ENCODE measurements around the gene JKAMP. TPM values are rescaled to one million over a fixed set of nuclear protein-coding genes. Genes with fewer than 3 reads are reported as not detected.

JKAMP gene
- total and polyA plus RNA-seq, 2 donors (not counting 3 experiments of a cell fraction or from before 2014, with no cell fraction given): 30.8 to 160 TPM

GRCh38 chr14:59520224-59520623, 35.9 kb downstream of the JKAMP start:
- intact Hi-C loops (cut with micrococcal nuclease): no loop called here

DNA sequence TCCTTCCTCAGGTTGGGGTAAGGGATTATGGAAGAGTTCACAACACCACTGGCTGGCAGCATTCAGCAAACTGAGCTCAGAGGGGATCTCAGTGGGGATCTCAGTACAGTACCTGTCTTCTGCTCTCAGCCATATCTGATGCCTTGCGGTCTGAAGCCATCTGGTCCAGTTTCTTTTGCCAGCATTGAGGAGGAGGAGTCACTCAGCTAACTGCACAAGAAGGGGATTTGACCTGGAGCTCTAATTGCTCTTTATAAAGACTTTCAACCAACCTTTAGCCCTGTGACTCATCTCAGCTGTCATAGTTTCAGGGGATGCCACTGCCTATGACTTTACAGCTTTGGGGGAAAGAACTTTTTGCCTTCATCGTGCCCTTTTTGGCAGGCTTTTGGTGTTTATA, 44.9 kb downstream of the JKAMP start:
- FAIRE-seq: no peak
- BruUV-seq (replicated peaks): no TSS peak

More at GRCh38 chr14:59520224-59520623, 35.9 kb downstream of the JKAMP start:
- Histone ChIP-seq H3K36me3 (ENCODE audit: control insufficient read depth in 2 of 2, extremely low read depth in 1 of 2, insufficient read depth in 2 of 2, low read length in 2 of 2) (no peaks in the 10 kb centered on the region), H3K9me3 (replicated peaks; ENCODE audit: control insufficient read depth, insufficient read depth, low read length) (no peaks in the 10 kb centered on the region), H3K9ac (replicated peaks; ENCODE audit: extremely low read depth, insufficient read depth, low read length) (no peak overlapping the region), H4K20me1 (replicated peaks; ENCODE audit: control insufficient read depth, extremely low read depth, insufficient read depth, low read length) (no peaks in the 10 kb centered on the region), H2AFZ (ENCODE audit: low read depth, low read length) (no peak overlapping the region), H3K27ac (ENCODE audit: insufficient read depth, low read depth, low read length) (no peak overlapping the region), H3K27me3 (ENCODE audit: control insufficient read depth in 2 of 2, insufficient read depth in 2 of 2, low read length in 2 of 2) (peaks cover 0 to 6% of the 10 kb centered on the region in 2 experiments), H3K79me2 (ENCODE audit: control insufficient read depth, insufficient read depth, low read length) (no peaks in the 10 kb centered on the region), H3K9me1 (replicated peaks; ENCODE audit: control insufficient read depth, extremely low read depth, insufficient read depth, low read length) (no peaks in the 10 kb centered on the region), H3K4me1 (ENCODE audit: control insufficient read depth, extremely low read depth, insufficient read depth, low read length) (no peaks in the 10 kb centered on the region), H3K4me3 (replicated peaks in 1 of 3; ENCODE audit: insufficient read depth in 1 of 3, low read depth in 1 of 3, low read length in 3 of 3) (no peak overlapping the region), H3K4me2 (ENCODE audit: insufficient read depth, low read length) (no peak overlapping the region)
- DNase-seq (ENCODE audit: low read depth, low spot score) (no peak), FAIRE-seq (no peak)
- no peak for TF ChIP-seq POLR2AphosphoS5 (IDR thresholded peaks at IDR 0.05; ENCODE audit: insufficient read depth, low read depth, low read length)
- TF ChIP-seq POLR2A (IDR thresholded peaks at IDR 0.05; ENCODE audit: low read depth, low read length): no peak
- TF ChIP-seq, protein P1, sequence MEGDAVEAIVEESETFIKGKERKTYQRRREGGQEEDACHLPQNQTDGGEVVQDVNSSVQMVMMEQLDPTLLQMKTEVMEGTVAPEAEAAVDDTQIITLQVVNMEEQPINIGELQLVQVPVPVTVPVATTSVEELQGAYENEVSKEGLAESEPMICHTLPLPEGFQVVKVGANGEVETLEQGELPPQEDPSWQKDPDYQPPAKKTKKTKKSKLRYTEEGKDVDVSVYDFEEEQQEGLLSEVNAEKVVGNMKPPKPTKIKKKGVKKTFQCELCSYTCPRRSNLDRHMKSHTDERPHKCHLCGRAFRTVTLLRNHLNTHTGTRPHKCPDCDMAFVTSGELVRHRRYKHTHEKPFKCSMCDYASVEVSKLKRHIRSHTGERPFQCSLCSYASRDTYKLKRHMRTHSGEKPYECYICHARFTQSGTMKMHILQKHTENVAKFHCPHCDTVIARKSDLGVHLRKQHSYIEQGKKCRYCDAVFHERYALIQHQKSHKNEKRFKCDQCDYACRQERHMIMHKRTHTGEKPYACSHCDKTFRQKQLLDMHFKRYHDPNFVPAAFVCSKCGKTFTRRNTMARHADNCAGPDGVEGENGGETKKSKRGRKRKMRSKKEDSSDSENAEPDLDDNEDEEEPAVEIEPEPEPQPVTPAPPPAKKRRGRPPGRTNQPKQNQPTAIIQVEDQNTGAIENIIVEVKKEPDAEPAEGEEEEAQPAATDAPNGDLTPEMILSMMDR (IDR thresholded peaks at IDR 0.05; ENCODE audit: extremely low read depth in 1 of 2, insufficient read depth in 1 of 2, low read depth in 1 of 2, low read length in 2 of 2): no peak
- TF ChIP-seq FOS (IDR thresholded peaks at IDR 0.05; ENCODE audit: borderline replicate concordance, insufficient read depth, low read length): no peak
- no TSS peak for BruUV-seq (replicated peaks)
- ChIA-PET CTCF (interaction anchor here (1.1 kb wide), 1 partner anchor 113 kb away, joined by 3 read pairs; no protein-coding TSS in a partner anchor), POLR2A (no interaction called here)
- dilution Hi-C loops (cut with MboI; ENCODE audit: extremely low pct_ligation_motif_present, low sequenced_read_pairs): no loop called here

More for the DNA sequence above, 44.9 kb downstream of the JKAMP start:
- dilution Hi-C loops (cut with MboI; ENCODE audit: extremely low pct_ligation_motif_present, low sequenced_read_pairs) (no loop called here), intact Hi-C loops (cut with micrococcal nuclease) (no loop called here)
- Histone ChIP-seq H3K9me3 (replicated peaks; ENCODE audit: control insufficient read depth, insufficient read depth, low read length) (no peaks in the 10 kb centered on the region), H3K9ac (replicated peaks; ENCODE audit: extremely low read depth, insufficient read depth, low read length) (no peak overlapping the region), H4K20me1 (replicated peaks; ENCODE audit: control insufficient read depth, extremely low read depth, insufficient read depth, low read length) (no peaks in the 10 kb centered on the region), H3K4me3 (replicated peaks in 1 of 3; ENCODE audit: insufficient read depth in 1 of 3, low read depth in 1 of 3, low read length in 3 of 3) (no peak overlapping the region), H3K9me1 (replicated peaks; ENCODE audit: control insufficient read depth, extremely low read depth, insufficient read depth, low read length) (no peaks in the 10 kb centered on the region), H3K79me2 (ENCODE audit: control insufficient read depth, insufficient read depth, low read length) (no peaks in the 10 kb centered on the region), H2AFZ (ENCODE audit: low read depth, low read length) (no peak overlapping the region), H3K27ac (ENCODE audit: insufficient read depth, low read depth, low read length) (no peak overlapping the region), H3K27me3 (ENCODE audit: control insufficient read depth in 2 of 2, insufficient read depth in 2 of 2, low read length in 2 of 2) (peaks cover 0 to 12% of the 10 kb centered on the region in 2 experiments), H3K4me1 (ENCODE audit: control insufficient read depth, extremely low read depth, insufficient read depth, low read length) (no peaks in the 10 kb centered on the region), H3K4me2 (ENCODE audit: insufficient read depth, low read length) (no peak overlapping the region), H3K36me3 (ENCODE audit: control insufficient read depth in 2 of 2, extremely low read depth in 1 of 2, insufficient read depth in 2 of 2, low read length in 2 of 2) (no peaks in the 10 kb centered on the region)
- TF ChIP-seq POLR2A (IDR thresholded peaks at IDR 0.05; ENCODE audit: low read depth, low read length): no peak
- TF ChIP-seq EZH2 (IDR thresholded peaks at IDR 0.05; ENCODE audit: borderline replicate concordance, low read depth, low read length, severe bottlenecking): no peak
- no peak for TF ChIP-seq MYC (IDR thresholded peaks at IDR 0.05; ENCODE audit: low read depth, low read length)
- no peak for TF ChIP-seq JUN (IDR thresholded peaks at IDR 0.05; ENCODE audit: borderline replicate concordance, insufficient read depth, insufficient read length, low read depth)
- no peak for TF ChIP-seq FOS (IDR thresholded peaks at IDR 0.05; ENCODE audit: borderline replicate concordance, insufficient read depth, low read length)
- TF ChIP-seq, protein P1 (IDR thresholded peaks at IDR 0.05; ENCODE audit: extremely low read depth in 1 of 2, insufficient read depth in 1 of 2, low read depth in 1 of 2, low read length in 2 of 2): no peak
- no peak for TF ChIP-seq POLR2AphosphoS5 (IDR thresholded peaks at IDR 0.05; ENCODE audit: insufficient read depth, low read depth, low read length)
- TF ChIP-seq MAX (IDR thresholded peaks at IDR 0.05; ENCODE audit: insufficient read depth, insufficient read length): no peak
- no peak for TF ChIP-seq GATA2 (IDR thresholded peaks at IDR 0.05; ENCODE audit: insufficient read depth, insufficient read length, low read depth, low read length)
- ChIA-PET POLR2A (no interaction called here), CTCF (interaction anchor here (0.8 kb wide), 1 partner anchor 369 kb away, joined by 3 read pairs; no protein-coding TSS in a partner anchor)
- no peak for DNase-seq (ENCODE audit: low read depth, low spot score)

Data from endothelial cell of umbilical vein (primary cell).